Skeletal muscle satellite cell (primary cell): ENCODE results near the gene FSIP2.

ENCODE experiments used
- H3K27me3 ChIP-seq: 2 replicates; pipeline ENCODE4 v1.7.0; 2013; ENCODE audit warnings: low read length; ENCODE audit not compliant: control insufficient read depth, insufficient read depth
- H3K36me3 ChIP-seq: 2 replicates; pipeline ENCODE4 v1.7.0; 2013; ENCODE audit warnings: mild to moderate bottlenecking, control low read depth, low read length; ENCODE audit not compliant: insufficient read depth
- H3K4me1 ChIP-seq: 2 replicates; pipeline ENCODE4 v1.7.0; 2013; ENCODE audit warnings: low read length; ENCODE audit not compliant: control insufficient read depth, insufficient read depth
- H3K4me2 ChIP-seq: 2 replicates; pipeline ENCODE4 v1.7.0; 2013; ENCODE audit warnings: mild to moderate bottlenecking, low read length
- H3K4me3 ChIP-seq: 2 replicates; pipeline ENCODE4 v1.7.0; 2013; ENCODE audit warnings: low read length
- H3K9ac ChIP-seq: 2 replicates; pipeline ENCODE4 v1.7.0; 2013; ENCODE audit warnings: mild to moderate bottlenecking, low read depth, low read length, moderate library complexity
- H3K9me3 ChIP-seq: replicated peaks from 2 replicates; pipeline ENCODE4 v1.7.0; 2013; ENCODE audit warnings: mild to moderate bottlenecking, control low read depth, low read length

The FSIP2 gene

GRCh38 chr2:185817991-185818390 lies 79.4 kb downstream of the FSIP2 start:
- Histone ChIP-seq H3K9ac (no peak overlapping the region), H3K36me3 (no peaks in the 10 kb centered on the region), H3K27me3 (no peaks in the 10 kb centered on the region), H3K4me3 (no peak overlapping the region), H3K4me2 (no peak overlapping the region), H3K4me1 (no peaks in the 10 kb centered on the region), H3K9me3 (no peaks in the 10 kb centered on the region)

- no peak overlapping the region for H3K9ac ChIP-seq
- H3K36me3 ChIP-seq = no peaks in the 10 kb centered on the region
- no peaks in the 10 kb centered on the region for H3K27me3 ChIP-seq
- H3K4me2 ChIP-seq = no peak overlapping the region
- no peak overlapping the region for H3K4me3 ChIP-seq
- H3K4me1 ChIP-seq = no peaks in the 10 kb centered on the region
- H3K9me3 ChIP-seq = no peaks in the 10 kb centered on the region
Observed at GRCh38 chr2:185821467-185821866, 82.9 kb downstream of the FSIP2 start.

DNA sequence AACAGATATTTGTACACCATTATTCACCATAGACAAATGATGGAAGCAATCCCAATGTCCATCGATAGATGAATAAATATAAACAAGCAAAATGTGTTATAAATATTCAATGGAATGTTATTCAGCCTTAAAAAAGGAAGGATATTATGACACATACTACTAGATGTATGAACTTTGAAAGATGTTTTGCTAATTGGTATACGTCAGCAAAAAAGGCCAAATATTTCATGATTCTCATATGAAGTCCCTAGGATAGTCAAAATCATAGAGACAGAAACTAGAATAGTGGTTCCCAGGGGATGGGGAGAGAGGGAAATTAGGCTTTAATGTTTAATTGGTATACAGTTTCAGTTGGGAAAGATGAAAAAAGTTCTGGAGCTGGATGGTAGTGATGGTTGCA lies 85.2 kb downstream of the FSIP2 start:
- Histone ChIP-seq H3K9me3 (no peaks in the 10 kb centered on the region), H3K9ac (no peak overlapping the region), H3K4me1 (no peaks in the 10 kb centered on the region), H3K27me3 (no peaks in the 10 kb centered on the region), H3K4me3 (no peak overlapping the region), H3K36me3 (no peaks in the 10 kb centered on the region), H3K4me2 (no peak overlapping the region)

- H3K36me3 ChIP-seq = no peaks in the 10 kb centered on the region
- no peak overlapping the region for H3K4me3 ChIP-seq
- H3K9me3 ChIP-seq = no peaks in the 10 kb centered on the region
- no peak overlapping the region for H3K9ac ChIP-seq
- H3K4me2 ChIP-seq = no peak overlapping the region
- no peaks in the 10 kb centered on the region for H3K4me1 ChIP-seq
- H3K27me3 ChIP-seq = no peaks in the 10 kb centered on the region
Observed at GRCh38 chr2:185825557-185825956, 87.0 kb downstream of the FSIP2 start.

DNA sequence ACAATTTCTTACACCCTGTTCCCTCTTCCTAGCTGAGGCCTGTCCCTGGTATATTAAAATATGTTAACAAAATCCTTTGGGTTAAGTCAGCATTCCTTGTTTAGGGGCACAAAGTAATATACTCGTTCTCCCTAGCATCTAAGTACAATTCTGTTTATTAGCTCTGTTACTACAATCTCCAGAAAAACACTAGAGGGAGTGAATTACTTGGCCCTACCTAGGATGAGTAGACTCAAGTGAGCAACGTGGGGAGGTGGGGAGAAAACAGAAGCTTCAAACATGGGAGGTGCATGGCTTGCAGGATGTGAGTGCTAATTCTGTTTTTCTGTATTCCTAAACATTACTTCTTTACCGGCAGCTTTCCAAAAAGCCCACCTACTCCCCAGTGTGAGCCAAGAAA lies 89.7 kb downstream of the FSIP2 start:
- no peak overlapping the region for H3K9ac ChIP-seq
- no peaks in the 10 kb centered on the region for H3K27me3 ChIP-seq
- H3K9me3 ChIP-seq = no peaks in the 10 kb centered on the region
- no peak overlapping the region for H3K4me3 ChIP-seq
- no peaks in the 10 kb centered on the region for H3K4me1 ChIP-seq
- no peak overlapping the region for H3K4me2 ChIP-seq
- no peaks in the 10 kb centered on the region for H3K36me3 ChIP-seq

DNA sequence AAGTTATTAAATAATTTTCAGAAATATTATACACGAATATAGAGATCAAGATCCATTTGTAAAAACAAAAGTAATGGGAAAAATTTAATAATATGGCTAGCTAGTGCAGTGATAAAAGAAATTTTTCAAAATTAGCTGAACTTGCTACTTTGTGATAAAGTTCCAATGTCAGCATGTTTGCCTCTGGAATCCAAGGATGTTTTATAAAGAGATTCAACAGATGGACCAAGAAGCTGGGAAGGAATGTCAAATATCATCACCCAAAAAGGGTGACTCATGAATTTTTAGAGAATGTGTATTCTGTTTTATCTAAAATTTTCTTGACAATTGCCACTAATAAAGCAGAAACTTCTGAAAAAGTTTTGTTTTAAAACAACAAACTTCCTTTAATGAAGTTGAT lies 95.3 kb downstream of the FSIP2 start:
- H3K4me2 ChIP-seq = no peak overlapping the region
- no peak overlapping the region for H3K4me3 ChIP-seq
- H3K9ac ChIP-seq = no peak overlapping the region
- no peaks in the 10 kb centered on the region for H3K27me3 ChIP-seq
- H3K36me3 ChIP-seq = no peaks in the 10 kb centered on the region
- H3K4me1 ChIP-seq = no peaks in the 10 kb centered on the region
- no peaks in the 10 kb centered on the region for H3K9me3 ChIP-seq

- H3K9ac ChIP-seq = no peak overlapping the region
- no peaks in the 10 kb centered on the region for H3K36me3 ChIP-seq
- no peaks in the 10 kb centered on the region for H3K27me3 ChIP-seq
- no peaks in the 10 kb centered on the region for H3K9me3 ChIP-seq
- no peak overlapping the region for H3K4me3 ChIP-seq
- H3K4me2 ChIP-seq = no peak overlapping the region
- no peaks in the 10 kb centered on the region for H3K4me1 ChIP-seq
Observed at GRCh38 chr2:185835974-185836373, 97.4 kb downstream of the FSIP2 start.

DNA sequence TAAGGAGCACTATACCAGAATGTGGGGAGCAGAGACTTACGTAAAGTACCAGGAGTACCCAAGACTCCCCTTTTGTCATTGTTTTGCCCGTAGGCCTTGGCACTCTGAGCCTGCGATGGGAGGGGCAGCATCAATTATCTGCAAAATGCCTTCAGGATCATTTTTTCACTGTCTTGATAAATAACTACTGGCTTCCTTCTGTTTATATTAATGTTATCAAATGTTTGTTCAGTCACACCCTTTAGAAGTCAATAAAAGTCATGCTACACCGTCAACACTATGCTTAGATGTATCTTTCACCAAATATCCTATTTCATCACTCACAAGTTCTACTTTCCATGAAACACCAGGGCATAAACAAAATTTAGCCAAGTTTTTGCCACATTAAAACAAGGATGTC lies 116.3 kb downstream of the FSIP2 start:
- Histone ChIP-seq H3K36me3 (no peaks in the 10 kb centered on the region), H3K9ac (no peak overlapping the region), H3K4me3 (no peak overlapping the region), H3K4me1 (no peaks in the 10 kb centered on the region), H3K4me2 (no peak overlapping the region), H3K27me3 (no peaks in the 10 kb centered on the region), H3K9me3 (no peaks in the 10 kb centered on the region)

DNA sequence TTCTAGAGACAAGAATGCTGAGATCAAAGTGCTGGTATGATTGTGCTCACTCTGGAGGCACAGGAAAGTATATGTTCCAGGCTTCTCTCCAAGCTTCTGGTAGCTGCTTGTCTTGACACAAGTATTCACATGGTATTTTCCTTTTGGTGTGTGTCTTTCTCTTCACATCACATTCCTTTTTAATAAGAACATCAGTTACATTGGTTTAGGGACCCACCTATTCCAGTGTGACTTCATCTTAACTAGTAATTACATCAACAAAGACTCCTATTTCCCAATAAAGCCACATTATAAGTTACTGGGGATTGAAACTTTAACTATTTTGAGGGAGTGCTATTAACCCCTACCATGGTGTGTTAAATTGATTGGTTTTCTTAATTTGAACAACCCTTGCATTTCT lies 119.1 kb downstream of the FSIP2 start:
- H3K4me3 ChIP-seq = no peak overlapping the region
- no peaks in the 10 kb centered on the region for H3K27me3 ChIP-seq
- no peaks in the 10 kb centered on the region for H3K9me3 ChIP-seq
- no peaks in the 10 kb centered on the region for H3K4me1 ChIP-seq
- no peak overlapping the region for H3K4me2 ChIP-seq
- H3K9ac ChIP-seq = no peak overlapping the region
- H3K36me3 ChIP-seq = no peaks in the 10 kb centered on the region

DNA sequence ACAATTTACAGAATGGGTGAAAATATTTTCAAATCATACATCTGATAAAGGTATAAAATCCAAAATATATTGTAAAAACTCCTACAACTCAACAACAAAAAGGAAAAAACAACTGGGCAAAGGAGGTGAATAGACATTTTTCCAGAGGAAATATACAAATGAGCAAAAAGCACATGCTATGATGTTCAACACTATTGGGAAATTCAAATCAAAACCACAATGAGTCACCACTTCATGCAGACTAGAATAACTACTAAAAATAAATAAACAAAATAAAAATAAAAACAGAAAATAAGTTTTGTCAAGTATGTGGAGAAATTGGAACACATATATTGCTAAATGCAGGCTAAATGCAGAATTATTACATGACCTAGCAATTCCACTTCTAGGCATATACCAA lies 120.9 kb downstream of the FSIP2 start:
- Histone ChIP-seq H3K4me3 (no peak overlapping the region), H3K9me3 (no peaks in the 10 kb centered on the region)

DNA sequence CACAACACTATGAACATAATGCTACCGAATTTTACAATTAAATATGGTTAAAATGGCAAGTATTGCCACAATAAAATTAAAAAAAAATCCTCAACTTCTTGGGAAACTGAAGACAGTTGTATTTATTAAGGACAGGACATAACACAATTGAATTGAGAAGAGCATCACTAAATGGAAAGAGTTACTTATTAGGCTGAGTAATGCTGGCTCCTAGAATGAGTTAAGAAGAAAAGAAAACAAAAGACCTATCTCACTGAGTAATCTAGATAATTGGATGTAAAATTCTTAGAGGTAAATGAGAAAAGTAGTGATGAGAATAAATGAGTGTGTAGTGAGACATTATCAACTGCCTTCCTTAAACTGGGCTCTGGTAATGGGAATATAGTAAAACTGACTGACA lies 121.7 kb downstream of the FSIP2 start:
- Histone ChIP-seq H3K4me2 (no peak overlapping the region), H3K36me3 (no peaks in the 10 kb centered on the region), H3K4me3 (no peak overlapping the region), H3K9ac (no peak overlapping the region), H3K9me3 (no peaks in the 10 kb centered on the region), H3K4me1 (no peaks in the 10 kb centered on the region), H3K27me3 (no peaks in the 10 kb centered on the region)

More for the DNA sequence above, 120.9 kb downstream of the FSIP2 start:
- no peaks in the 10 kb centered on the region for H3K4me1 ChIP-seq
- no peak overlapping the region for H3K4me2 ChIP-seq
- no peaks in the 10 kb centered on the region for H3K36me3 ChIP-seq
- no peak overlapping the region for H3K9ac ChIP-seq
- H3K27me3 ChIP-seq = no peaks in the 10 kb centered on the region

DNA sequence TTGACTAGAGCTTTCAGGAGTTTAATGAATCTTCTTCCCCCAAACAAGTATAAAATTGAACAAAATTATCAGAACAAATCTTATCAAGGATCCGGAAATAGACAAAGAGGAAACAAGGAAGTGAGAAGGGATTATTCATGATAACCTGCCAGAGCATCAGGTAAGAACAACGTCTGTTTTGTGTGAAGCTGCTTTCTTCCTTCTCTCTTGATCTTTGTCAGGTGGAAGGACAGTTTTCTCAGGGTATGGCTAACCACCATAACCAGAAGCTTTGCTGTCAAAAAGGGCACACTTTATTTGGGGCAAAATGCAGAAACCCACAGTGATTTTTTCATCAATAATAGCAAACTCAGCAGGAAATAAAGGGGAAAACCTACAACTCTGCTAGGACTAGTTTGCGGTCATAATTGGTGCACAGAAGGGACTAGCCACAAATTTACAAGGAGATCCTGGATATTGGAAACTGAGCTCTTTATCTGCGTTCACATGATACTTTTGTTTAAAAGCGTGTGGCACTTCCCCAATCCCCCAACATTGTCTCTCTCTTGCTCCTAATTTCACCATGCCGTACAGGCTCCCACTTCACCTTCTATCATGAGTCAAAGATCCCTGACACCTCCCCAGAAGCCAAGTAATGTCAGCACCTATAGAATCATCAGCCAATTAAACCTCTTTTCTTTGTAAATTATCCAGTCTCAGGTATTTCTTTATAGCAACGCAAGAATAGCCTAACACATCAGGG lies 124.2 kb downstream of the FSIP2 start:
- Histone ChIP-seq H3K4me2 (no peak overlapping the region), H3K9me3 (no peaks in the 10 kb centered on the region), H3K9ac (no peak overlapping the region), H3K27me3 (no peaks in the 10 kb centered on the region), H3K4me3 (no peak overlapping the region), H3K36me3 (no peaks in the 10 kb centered on the region), H3K4me1 (no peaks in the 10 kb centered on the region)
